ENCODE results near the gene ATRAID.

ATRAID gene

DNA sequence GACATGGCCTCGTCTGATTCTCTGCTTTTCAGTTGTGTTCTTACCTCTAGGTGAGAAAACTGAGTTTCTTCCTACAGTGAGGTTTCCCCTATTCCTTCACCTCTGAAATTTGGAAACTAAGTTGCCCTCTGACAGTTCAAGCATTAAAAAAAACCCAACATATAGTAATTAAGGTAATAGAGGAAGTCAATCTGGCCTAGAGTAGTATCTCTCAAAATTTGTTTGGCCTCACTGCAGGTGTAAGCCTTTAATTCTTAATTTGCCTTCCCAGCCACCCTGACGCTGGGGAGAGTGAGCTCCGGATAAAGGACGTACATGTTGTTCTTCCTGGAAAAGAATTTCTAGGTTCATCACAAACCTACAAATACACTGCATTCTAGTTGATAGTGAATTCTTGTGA is 6.8 kb downstream of the ATRAID start:
- Histone ChIP-seq H3K4me1 (peaks cover 21% of the 10 kb centered on the region), H3K36me3 (replicated peaks) (peaks cover 86% of the 10 kb centered on the region), H3K27me3 (ENCODE audit: low read depth) (no peaks in the 10 kb centered on the region), H3K9me3 (no peaks in the 10 kb centered on the region), H3K4me3 (peak overlapping the region; percentile 68)
- in situ Hi-C loops (cut with MboI; ENCODE audit: low sequenced_read_pairs) = no loop called here
- no peak for DNase-seq (ENCODE audit: low spot score in 2 of 2)

DNA sequence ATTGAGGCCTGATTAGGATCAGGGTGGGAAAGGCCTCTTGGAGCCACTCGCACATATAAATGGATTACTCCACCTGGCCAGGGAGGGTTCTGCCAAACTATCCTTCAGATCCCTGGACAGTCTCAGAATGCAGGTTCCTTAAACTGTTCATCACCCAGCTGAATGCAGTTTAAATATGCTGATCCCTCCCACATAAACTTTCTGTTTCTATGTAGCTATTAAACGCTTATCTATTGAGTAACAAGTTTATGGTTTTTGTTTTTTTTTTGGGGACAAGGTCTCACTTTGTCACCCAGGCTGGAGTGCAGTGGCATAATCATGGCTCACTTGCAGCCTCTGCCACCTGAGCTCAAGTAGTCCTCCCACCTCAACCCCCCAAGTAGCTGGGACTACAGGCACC is 7.2 kb downstream of the ATRAID start:
- H3K36me3 ChIP-seq (replicated peaks) = peaks cover 88% of the 10 kb centered on the region
- no peak for DNase-seq (ENCODE audit: low spot score in 2 of 2)
- H3K27me3 ChIP-seq (ENCODE audit: low read depth) = no peaks in the 10 kb centered on the region
- in situ Hi-C loops (cut with MboI; ENCODE audit: low sequenced_read_pairs) = no loop called here
- H3K4me1 ChIP-seq = peaks cover 21% of the 10 kb centered on the region
- peak overlapping the region; percentile 68; the same call in 1 of the 2 replicates for H3K4me3 ChIP-seq
- H3K9me3 ChIP-seq = no peaks in the 10 kb centered on the region

DNA sequence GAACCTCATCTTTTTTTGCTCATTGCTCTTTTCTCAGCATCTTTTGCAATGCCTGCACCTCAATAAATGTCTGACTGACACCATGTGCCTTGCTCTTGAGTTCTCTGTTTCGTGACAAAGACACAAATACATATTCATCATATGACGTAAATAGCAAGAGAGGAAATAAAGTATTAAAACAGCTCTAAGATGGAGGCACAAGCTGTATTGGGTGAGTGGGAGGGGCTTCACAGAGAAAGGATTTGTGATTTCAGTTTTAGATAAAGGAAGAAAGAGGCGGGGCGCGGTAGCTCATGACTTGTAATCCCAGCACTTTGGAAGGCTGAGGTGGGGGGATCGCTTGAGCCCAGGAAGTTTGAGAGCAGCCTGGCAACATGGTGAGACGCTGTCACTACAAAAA is 8.2 kb downstream of the ATRAID start:
- Histone ChIP-seq H3K36me3 (replicated peaks) (peaks cover 91% of the 10 kb centered on the region), H3K27me3 (ENCODE audit: low read depth) (no peaks in the 10 kb centered on the region), H3K4me1 (peaks cover 21% of the 10 kb centered on the region), H3K4me3 (no peak overlapping the region), H3K9me3 (no peaks in the 10 kb centered on the region)
- in situ Hi-C loops (cut with MboI; ENCODE audit: low sequenced_read_pairs) = no loop called here
- DNase-seq (ENCODE audit: low spot score in 2 of 2) = peak in 1 of 2 experiments; percentile 25

DNA sequence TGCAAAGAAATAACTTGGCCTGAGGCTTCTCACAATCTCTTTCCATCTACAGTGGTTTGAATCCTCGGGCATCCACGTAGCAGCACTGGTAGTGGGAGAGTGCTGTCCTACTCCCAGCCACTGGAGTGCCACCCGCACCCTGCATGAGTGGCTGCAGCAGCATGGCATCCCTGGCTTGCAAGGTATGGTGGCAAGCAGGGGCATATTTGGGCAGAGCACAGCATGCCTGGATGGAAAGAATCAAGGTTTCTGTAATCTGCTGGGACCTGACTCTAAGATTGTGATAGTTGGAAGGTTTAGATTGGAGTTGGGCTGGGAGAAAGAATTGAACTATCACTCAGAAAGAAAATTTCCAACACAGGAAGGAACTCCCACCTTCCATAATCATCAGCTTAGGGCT is 9.3 kb downstream of the ATRAID start:
- H3K4me1 ChIP-seq = peaks cover 21% of the 10 kb centered on the region
- H3K4me3 ChIP-seq = no peak overlapping the region
- H3K36me3 ChIP-seq (replicated peaks) = peaks cover 94% of the 10 kb centered on the region
- H3K27me3 ChIP-seq (ENCODE audit: low read depth) = no peaks in the 10 kb centered on the region
- in situ Hi-C loops (cut with MboI; ENCODE audit: low sequenced_read_pairs) = no loop called here
- no peak for DNase-seq (ENCODE audit: low spot score in 2 of 2)
- no peaks in the 10 kb centered on the region for H3K9me3 ChIP-seq

DNA sequence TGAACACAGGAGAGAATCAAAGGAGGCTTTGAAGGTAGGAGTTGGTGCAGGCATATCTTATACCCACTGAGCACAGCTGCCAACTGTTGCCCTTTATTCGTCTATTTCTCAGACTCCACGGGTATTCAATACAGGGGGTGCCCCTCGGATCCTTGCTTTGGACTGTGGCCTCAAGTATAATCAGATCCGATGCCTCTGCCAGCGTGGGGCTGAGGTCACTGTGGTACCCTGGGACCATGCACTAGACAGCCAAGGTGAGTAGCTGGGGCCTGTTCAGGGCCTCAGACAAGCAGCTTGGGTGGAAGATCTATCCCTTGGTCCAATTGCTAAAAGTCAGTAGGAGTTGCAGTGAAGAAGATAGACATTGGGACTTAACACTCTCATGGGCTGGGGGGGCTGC is 10.6 kb downstream of the ATRAID start:
- Histone ChIP-seq H3K4me3 (no peak overlapping the region), H3K36me3 (replicated peaks) (peaks cover 98% of the 10 kb centered on the region)
- in situ Hi-C loops (cut with MboI; ENCODE audit: low sequenced_read_pairs) = no loop called here

DNA sequence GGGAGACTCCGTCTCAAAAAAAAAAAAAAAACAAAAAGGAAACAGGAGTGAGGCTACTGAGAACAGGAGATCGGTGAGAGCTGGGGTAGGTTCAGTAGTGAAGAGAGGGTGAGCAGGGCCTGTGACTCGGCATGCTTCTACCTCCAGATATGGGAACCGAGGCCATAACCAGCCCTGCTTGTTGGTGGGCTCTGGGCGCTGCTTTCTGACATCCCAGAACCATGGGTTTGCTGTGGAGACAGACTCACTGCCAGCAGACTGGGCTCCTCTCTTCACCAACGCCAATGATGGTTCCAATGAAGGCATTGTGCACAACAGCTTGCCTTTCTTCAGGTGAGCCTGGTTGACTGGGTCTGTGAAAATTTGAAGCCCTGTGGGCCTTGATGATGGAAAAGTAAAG is 11.6 kb downstream of the ATRAID start:
- no peaks in the 10 kb centered on the region for H3K27me3 ChIP-seq (ENCODE audit: low read depth)
- peaks cover 99% of the 10 kb centered on the region for H3K36me3 ChIP-seq (replicated peaks)
- no peaks in the 10 kb centered on the region for H3K9me3 ChIP-seq
- DNase-seq (ENCODE audit: low spot score in 2 of 2) = no peak
- H3K4me1 ChIP-seq = peaks cover 13% of the 10 kb centered on the region
- in situ Hi-C loops (cut with MboI; ENCODE audit: low sequenced_read_pairs) = no loop called here
- no peak overlapping the region for H3K4me3 ChIP-seq

More for the DNA sequence above, 10.6 kb downstream of the ATRAID start:
- Histone ChIP-seq H3K27me3 (ENCODE audit: low read depth) (no peaks in the 10 kb centered on the region), H3K9me3 (no peaks in the 10 kb centered on the region), H3K4me1 (peaks cover 15% of the 10 kb centered on the region)
- DNase-seq (ENCODE audit: low spot score in 2 of 2) = no peak

DNA sequence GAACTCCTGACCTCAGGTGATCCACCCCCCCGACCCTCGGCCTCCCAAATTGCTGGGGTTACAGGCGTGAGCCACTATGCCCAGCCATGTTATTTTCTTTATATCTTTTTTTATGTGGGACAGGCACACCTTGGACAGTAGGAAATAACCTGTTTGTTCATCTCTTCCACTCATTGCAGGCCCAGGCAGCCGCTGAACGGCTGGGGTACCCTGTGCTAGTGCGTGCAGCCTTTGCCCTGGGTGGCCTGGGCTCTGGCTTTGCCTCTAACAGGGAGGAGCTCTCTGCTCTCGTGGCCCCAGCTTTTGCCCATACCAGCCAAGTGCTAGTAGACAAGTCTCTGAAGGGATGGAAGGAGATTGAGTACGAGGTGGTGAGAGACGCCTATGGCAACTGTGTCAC is 13.7 kb downstream of the ATRAID start:
- in situ Hi-C loops (cut with MboI; ENCODE audit: low sequenced_read_pairs) = no loop called here

DNA sequence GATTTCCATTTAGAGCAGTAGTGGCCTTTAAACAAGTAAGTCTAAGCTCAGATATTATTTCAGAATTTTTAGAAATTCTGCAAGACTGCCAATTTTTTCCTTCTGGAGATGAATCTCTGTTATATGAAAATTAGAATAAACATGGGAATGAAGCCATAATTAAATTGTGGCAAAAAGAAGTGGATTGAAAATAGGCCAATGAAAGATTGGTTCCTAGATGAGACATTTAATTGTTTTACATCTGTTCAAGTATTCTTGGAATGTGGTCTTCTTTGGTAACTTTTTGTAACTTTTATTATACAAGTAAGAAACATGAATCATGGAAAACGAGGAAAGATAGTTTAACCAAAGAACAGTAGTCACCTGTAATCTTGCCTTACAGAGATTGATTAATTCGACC is 15.7 kb downstream of the ATRAID start:
- H3K36me3 ChIP-seq (replicated peaks) = peaks cover 98% of the 10 kb centered on the region
- H3K4me1 ChIP-seq = no peaks in the 10 kb centered on the region
- no peaks in the 10 kb centered on the region for H3K27me3 ChIP-seq (ENCODE audit: low read depth)
- DNase-seq (ENCODE audit: low spot score in 2 of 2) = no peak
- H3K4me3 ChIP-seq = no peak overlapping the region
- H3K9me3 ChIP-seq = no peaks in the 10 kb centered on the region
- in situ Hi-C loops (cut with MboI; ENCODE audit: low sequenced_read_pairs) = no loop called here

More for the DNA sequence above, 13.7 kb downstream of the ATRAID start:
- peaks cover 96% of the 10 kb centered on the region for H3K36me3 ChIP-seq (replicated peaks)
- no peaks in the 10 kb centered on the region for H3K27me3 ChIP-seq (ENCODE audit: low read depth)
- H3K4me3 ChIP-seq = no peak overlapping the region
- DNase-seq (ENCODE audit: low spot score in 2 of 2) = no peak
- H3K4me1 ChIP-seq = no peaks in the 10 kb centered on the region
- H3K9me3 ChIP-seq = no peaks in the 10 kb centered on the region

DNA sequence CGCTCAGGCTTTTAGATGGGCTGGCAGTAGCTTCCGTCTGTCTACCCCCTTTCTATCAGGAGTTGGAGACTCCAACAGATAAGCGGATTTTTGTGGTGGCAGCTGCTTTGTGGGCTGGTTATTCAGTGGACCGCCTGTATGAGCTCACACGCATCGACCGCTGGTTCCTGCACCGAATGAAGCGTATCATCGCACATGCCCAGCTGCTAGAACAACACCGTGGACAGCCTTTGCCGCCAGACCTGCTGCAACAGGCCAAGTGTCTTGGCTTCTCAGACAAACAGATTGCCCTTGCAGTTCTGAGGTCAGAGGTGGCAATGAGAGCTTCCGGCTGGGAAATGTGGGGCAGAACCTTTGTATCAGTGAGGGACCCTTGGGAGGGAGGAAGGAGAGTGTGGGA is 20.1 kb downstream of the ATRAID start:
- H3K4me3 ChIP-seq = no peak overlapping the region
- no peaks in the 10 kb centered on the region for H3K27me3 ChIP-seq (ENCODE audit: low read depth)
- no peak for DNase-seq (ENCODE audit: low spot score in 2 of 2)
- in situ Hi-C loops (cut with MboI; ENCODE audit: low sequenced_read_pairs) = no loop called here
- H3K9me3 ChIP-seq = no peaks in the 10 kb centered on the region
- H3K36me3 ChIP-seq (replicated peaks) = peaks cover 98% of the 10 kb centered on the region
- no peaks in the 10 kb centered on the region for H3K4me1 ChIP-seq

DNA sequence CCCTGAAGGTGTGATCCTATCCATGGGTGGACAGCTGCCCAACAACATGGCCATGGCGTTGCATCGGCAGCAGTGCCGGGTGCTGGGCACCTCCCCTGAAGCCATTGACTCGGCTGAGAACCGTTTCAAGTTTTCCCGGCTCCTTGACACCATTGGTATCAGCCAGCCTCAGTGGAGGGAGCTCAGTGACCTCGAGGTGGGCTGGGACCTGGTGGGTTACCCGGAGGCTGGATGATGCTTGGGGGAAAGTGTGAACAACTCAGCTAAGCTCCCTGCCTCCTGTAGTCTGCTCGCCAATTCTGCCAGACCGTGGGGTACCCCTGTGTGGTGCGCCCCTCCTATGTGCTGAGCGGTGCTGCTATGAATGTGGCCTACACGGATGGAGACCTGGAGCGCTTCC is 21.5 kb downstream of the ATRAID start:
- Histone ChIP-seq H3K27me3 (ENCODE audit: low read depth) (no peaks in the 10 kb centered on the region), H3K36me3 (replicated peaks) (peaks cover 98% of the 10 kb centered on the region), H3K4me3 (no peak overlapping the region), H3K9me3 (no peaks in the 10 kb centered on the region), H3K4me1 (no peaks in the 10 kb centered on the region)
- in situ Hi-C loops (cut with MboI; ENCODE audit: low sequenced_read_pairs) = no loop called here
- DNase-seq (ENCODE audit: low spot score in 2 of 2) = no peak

DNA sequence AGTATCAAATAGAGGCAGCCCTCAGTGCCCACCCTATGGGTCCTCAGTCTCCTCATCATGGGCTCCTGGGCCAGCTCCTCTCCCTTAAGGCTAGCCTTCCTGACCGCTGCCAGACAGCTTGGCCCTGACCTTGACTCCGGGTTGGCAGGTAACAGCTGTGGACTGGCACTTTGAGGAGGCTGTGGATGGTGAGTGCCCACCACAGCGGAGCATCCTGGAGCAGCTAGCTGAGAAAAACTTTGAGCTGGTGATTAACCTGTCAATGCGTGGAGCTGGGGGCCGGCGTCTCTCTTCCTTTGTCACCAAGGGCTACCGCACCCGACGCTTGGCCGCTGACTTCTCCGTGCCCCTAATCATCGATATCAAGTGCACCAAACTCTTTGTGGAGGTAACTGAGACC is 24.3 kb downstream of the ATRAID start:
- Histone ChIP-seq H3K27me3 (ENCODE audit: low read depth) (no peaks in the 10 kb centered on the region), H3K4me1 (no peaks in the 10 kb centered on the region), H3K9me3 (no peaks in the 10 kb centered on the region), H3K36me3 (replicated peaks) (peaks cover 100% of the 10 kb centered on the region), H3K4me3 (no peak overlapping the region)
- DNase-seq (ENCODE audit: low spot score in 2 of 2) = no peak
- in situ Hi-C loops (cut with MboI; ENCODE audit: low sequenced_read_pairs) = no loop called here

DNA sequence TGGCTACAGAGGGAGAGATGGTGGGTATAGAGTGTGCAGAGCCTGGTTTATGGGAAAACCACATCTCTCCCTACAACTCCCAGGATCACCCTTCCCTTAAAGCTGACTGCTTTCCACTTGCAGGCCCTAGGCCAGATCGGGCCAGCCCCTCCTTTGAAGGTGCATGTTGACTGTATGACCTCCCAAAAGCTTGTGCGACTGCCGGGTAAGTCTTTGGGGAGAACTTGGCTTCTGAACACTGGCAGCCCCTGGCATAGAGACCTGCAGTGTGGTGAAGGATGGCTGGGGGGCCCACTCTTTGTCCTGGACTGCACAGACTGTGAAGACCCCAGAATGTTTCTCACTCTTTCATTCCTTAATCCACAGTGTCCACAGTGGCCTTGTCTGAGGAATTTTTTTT is 24.8 kb downstream of the ATRAID start:
- in situ Hi-C loops (cut with MboI; ENCODE audit: low sequenced_read_pairs) = no loop called here
- DNase-seq (ENCODE audit: low spot score in 2 of 2) = no peak
- Histone ChIP-seq H3K9me3 (no peaks in the 10 kb centered on the region), H3K36me3 (replicated peaks) (peaks cover 100% of the 10 kb centered on the region), H3K4me1 (no peaks in the 10 kb centered on the region), H3K27me3 (ENCODE audit: low read depth) (no peaks in the 10 kb centered on the region), H3K4me3 (no peak overlapping the region)

DNA sequence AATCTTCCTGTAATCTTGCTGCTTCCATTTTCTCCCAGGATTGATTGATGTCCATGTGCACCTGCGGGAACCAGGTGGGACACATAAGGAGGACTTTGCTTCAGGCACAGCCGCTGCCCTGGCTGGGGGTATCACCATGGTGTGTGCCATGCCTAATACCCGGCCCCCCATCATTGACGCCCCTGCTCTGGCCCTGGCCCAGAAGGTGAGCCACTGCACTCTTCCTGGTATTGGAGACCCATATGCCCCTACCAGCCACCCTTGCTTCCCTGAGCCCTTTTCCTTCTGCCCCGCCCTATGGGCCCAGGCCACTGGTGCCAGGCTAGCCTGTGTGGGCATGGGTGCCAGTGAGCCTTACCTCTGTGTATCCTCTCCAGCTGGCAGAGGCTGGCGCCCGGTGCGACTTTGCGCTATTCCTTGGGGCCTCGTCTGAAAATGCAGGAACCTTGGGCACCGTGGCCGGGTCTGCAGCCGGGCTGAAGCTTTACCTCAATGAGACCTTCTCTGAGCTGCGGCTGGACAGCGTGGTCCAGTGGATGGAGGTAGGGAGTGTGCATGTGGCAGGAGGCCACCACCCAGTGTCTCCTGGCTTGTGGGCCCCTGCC is 25.6 kb downstream of the ATRAID start:
- peaks cover 100% of the 10 kb centered on the region for H3K36me3 ChIP-seq (replicated peaks)
- in situ Hi-C loops (cut with MboI; ENCODE audit: low sequenced_read_pairs) = no loop called here
- no peak for DNase-seq (ENCODE audit: low spot score in 2 of 2)
- H3K4me3 ChIP-seq = no peak overlapping the region
- H3K27me3 ChIP-seq (ENCODE audit: low read depth) = no peaks in the 10 kb centered on the region
- no peaks in the 10 kb centered on the region for H3K9me3 ChIP-seq
- H3K4me1 ChIP-seq = no peaks in the 10 kb centered on the region

DNA sequence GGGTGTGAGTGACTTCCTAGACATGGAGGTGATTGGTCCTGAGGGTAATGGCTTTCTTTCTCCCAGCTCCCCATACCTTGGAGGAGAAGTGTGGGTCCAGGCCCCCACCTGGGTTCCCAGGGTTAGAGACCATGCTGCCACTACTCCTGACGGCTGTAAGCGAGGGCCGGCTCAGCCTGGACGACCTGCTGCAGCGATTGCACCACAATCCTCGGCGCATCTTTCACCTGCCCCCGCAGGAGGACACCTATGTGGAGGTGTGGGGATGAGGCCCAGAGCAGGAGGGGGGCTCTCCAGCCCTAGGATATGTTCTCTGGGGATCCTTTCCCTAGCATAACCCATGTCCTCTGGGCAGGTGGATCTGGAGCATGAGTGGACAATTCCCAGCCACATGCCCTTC is 27.1 kb downstream of the ATRAID start:
- peaks cover 100% of the 10 kb centered on the region for H3K36me3 ChIP-seq (replicated peaks)
- no peak for DNase-seq (ENCODE audit: low spot score in 2 of 2)
- H3K4me1 ChIP-seq = no peaks in the 10 kb centered on the region
- H3K9me3 ChIP-seq = no peaks in the 10 kb centered on the region
- in situ Hi-C loops (cut with MboI; ENCODE audit: low sequenced_read_pairs) = no loop called here
- H3K27me3 ChIP-seq (ENCODE audit: low read depth) = no peaks in the 10 kb centered on the region
- no peak overlapping the region for H3K4me3 ChIP-seq

DNA sequence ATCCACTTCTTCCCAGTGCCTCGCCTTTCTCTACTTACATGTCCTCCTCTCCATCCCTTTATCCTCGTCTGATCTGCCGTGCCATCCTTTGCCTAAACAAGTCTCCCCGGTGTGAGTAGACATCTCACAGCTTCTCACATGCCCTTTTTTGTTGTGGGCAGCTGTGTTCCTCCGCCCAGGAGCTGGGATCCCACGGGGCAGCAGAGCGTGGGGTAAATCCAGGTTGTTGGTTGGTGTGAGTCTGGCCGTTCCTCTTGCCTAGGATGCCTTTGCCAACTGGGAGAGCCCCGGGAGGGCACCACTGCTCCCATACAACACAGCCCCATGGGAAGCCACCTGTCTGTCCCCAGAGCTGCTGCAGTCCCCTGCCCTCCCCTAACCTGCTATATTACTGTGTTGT is 28.6 kb downstream of the ATRAID start:
- H3K36me3 ChIP-seq (replicated peaks) = peaks cover 93% of the 10 kb centered on the region
- no peak overlapping the region for H3K4me3 ChIP-seq
- H3K9me3 ChIP-seq = no peaks in the 10 kb centered on the region
- no peak for DNase-seq (ENCODE audit: low spot score in 2 of 2)
- in situ Hi-C loops (cut with MboI; ENCODE audit: low sequenced_read_pairs) = no loop called here
- no peaks in the 10 kb centered on the region for H3K4me1 ChIP-seq
- no peaks in the 10 kb centered on the region for H3K27me3 ChIP-seq (ENCODE audit: low read depth)

Data from HAP-1 (cell line).